Activated CD4-positive, alpha-beta memory T cell treated with anti-CD3 and anti-CD28 coated beads for 36 hours (primary cell): ENCODE data around the gene S100B. TPM values are rescaled to one million over a fixed set of nuclear protein-coding genes. Genes with fewer than 3 reads are reported as not detected.
"Not testable (repeated sequence)": the region's sequence is repeated elsewhere in the genome, so short reads cannot be mapped to it uniquely, and the experiment has no call there.

ENCODE experiments used
- CTCF ChIA-PET: fragments of 350-600 bp; sonication (Branson Sonifier 250); formaldehyde crosslinking; loops from one replicate; lab custom pipeline; 2021; ENCODE audit warnings: antibody characterized with exemption, inconsistent platforms; lab: Charles Lee
- POLR2A ChIA-PET: fragments of 350-600 bp; sonication (Branson Sonifier 250); formaldehyde crosslinking; loops from one replicate; lab custom pipeline; 2021; ENCODE audit warnings: antibody characterized with exemption; lab: Charles Lee
- DNase-seq: peaks from one replicate; pipeline ENCODE4 v3.0.0-alpha.2; 2020
- H3K27ac Mint-ChIP-seq: one replicate; pipeline ENCODE4 v1.8.0; 2021; ENCODE audit warnings: mixed read lengths
- H3K27me3 Mint-ChIP-seq: one replicate; pipeline ENCODE4 v1.8.0; 2021; ENCODE audit warnings: mixed read lengths
- H3K36me3 Mint-ChIP-seq: one replicate; pipeline ENCODE4 v1.8.0; 2021; ENCODE audit warnings: mixed read lengths
- H3K4me1 Mint-ChIP-seq: one replicate; pipeline ENCODE4 v1.8.0; 2021; ENCODE audit warnings: low read depth, mixed read lengths
- H3K4me3 Mint-ChIP-seq: one replicate; pipeline ENCODE4 v1.8.0; 2021; ENCODE audit warnings: mild to moderate bottlenecking, mixed read lengths
- H3K9me3 Mint-ChIP-seq: one replicate; pipeline ENCODE4 v1.8.0; 2021; ENCODE audit warnings: mixed read lengths
- intact Hi-C: fragments of 100-400 bp; cut with micrococcal nuclease; formaldehyde crosslinking; loops from one replicate; pipeline ENCODE4 v1.15.1; 2023
- total RNA-seq, 2 experiments: library from RNA; stranded (reverse); gene quantifications; one replicate each; pipeline ENCODE4 v1.2.3, GENCODE V29; 2021

The S100B gene
- total RNA-seq, 2 experiments from 2014 or later, result not detected

GRCh38 chr21:46597896-46598343 is 7.0 kb downstream of the S100B start:
- H3K36me3 Mint-ChIP-seq, result peaks cover 1% of the 10 kb centered on the region
- intact Hi-C loops, result no loop called here
- ChIA-PET CTCF (no interaction called here), POLR2A (no interaction called here)
- no peak overlapping the region for H3K4me3 Mint-ChIP-seq
- DNase-seq, result no peak
- H3K27me3 Mint-ChIP-seq, result no peaks in the 10 kb centered on the region
- H3K4me1 Mint-ChIP-seq, result no peaks in the 10 kb centered on the region
- no peak overlapping the region for H3K27ac Mint-ChIP-seq
- H3K9me3 Mint-ChIP-seq, result peaks cover 15% of the 10 kb centered on the region

DNA sequence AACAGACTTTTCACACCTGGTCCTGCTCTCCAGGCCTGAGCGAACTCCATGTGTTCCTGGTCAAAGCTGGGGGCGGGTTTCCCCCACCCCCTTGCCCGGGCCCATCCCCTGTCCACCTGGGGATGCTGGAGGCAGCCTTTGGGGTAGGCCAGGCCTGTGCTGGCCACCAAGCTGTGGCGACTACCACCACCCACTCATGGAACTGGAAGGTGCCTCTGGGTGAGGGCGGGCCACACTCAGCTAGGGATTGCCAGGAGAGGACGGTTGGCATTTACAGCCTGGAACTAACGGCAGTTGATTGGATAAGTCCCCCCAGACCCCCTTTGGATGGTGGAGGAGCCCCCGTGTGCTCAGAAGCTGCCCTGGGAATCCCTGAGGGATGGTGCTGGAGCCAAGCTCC is 7.9 kb downstream of the S100B start:
- Mint-ChIP-seq H3K4me1 (no peaks in the 10 kb centered on the region), H3K36me3 (peaks cover 2% of the 10 kb centered on the region), H3K9me3 (peaks cover 19% of the 10 kb centered on the region), H3K27me3 (no peaks in the 10 kb centered on the region), H3K27ac (no peak overlapping the region), H3K4me3 (no peak overlapping the region)
- ChIA-PET POLR2A (no interaction called here), CTCF (interaction anchor here (1.0 kb wide), 1 partner anchor 25 kb away, joined by 3 read pairs; no protein-coding TSS in a partner anchor)
- no peak for DNase-seq
- intact Hi-C loops, result no loop called here

GRCh38 chr21:46596201-46596600 is 8.7 kb downstream of the S100B start:
- Mint-ChIP-seq H3K9me3 (peaks cover 27% of the 10 kb centered on the region), H3K4me1 (no peaks in the 10 kb centered on the region), H3K27me3 (no peaks in the 10 kb centered on the region), H3K4me3 (no peak overlapping the region), H3K36me3 (peaks cover 2% of the 10 kb centered on the region), H3K27ac (no peak overlapping the region)
- ChIA-PET POLR2A (no interaction called here), CTCF (interaction anchor here (1.0 kb wide), 1 partner anchor 24 kb away, joined by 3 read pairs; no protein-coding TSS in a partner anchor)
- intact Hi-C loops, result no loop called here
- no peak for DNase-seq

- no peaks in the 10 kb centered on the region for H3K27me3 Mint-ChIP-seq
- H3K4me1 Mint-ChIP-seq, result no peaks in the 10 kb centered on the region
- POLR2A ChIA-PET, result no interaction called here
- peaks cover 2% of the 10 kb centered on the region for H3K36me3 Mint-ChIP-seq
- no peak for DNase-seq
- peaks cover 43% of the 10 kb centered on the region for H3K9me3 Mint-ChIP-seq
- no peak overlapping the region for H3K4me3 Mint-ChIP-seq
- H3K27ac Mint-ChIP-seq, result no peak overlapping the region
- intact Hi-C loops, result no loop called here
- CTCF ChIA-PET, result no interaction called here
These were observed 10.6 kb downstream of the S100B start for GRCh38 chr21:46594276-46594675.

DNA sequence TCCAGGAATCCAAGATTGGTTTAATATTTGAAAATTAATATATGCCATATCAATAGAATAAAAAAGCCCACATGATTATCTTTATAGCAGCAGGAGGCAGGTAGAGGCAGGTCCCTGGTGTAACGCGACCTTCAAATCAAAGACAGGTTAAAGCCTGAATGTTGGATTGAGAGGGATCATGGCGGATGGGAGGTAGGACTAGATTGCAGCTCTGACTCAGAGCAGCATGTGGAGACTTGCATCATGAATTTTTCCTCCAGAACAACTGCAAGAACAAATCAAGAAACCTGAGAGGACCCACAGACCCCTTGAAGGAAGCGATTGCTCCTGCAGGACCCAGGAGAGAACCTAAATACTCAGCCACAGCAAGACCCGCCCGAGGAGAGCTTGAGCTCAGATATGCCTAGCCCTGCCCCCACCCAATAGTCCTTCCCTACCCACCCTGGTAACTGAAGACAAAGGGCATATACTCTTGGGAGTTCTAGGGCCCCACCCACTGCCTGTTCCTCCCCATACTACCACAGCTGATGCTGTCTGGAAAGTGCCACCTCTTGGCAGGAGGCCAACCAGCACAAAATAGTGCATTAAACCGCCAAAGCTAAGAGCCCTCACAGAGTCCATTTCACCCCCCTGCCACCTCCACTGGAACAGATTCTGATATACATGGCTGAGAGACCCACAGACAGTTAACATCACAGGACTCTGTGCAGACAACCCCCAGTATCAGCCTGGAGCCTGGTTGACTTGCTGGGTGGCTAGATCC is 19.5 kb downstream of the S100B start:
- Mint-ChIP-seq H3K4me3 (no peak overlapping the region), H3K9me3 (peaks cover 56% of the 10 kb centered on the region), H3K36me3 (peaks cover 26% of the 10 kb centered on the region), H3K4me1 (peaks cover 3% of the 10 kb centered on the region), H3K27me3 (no peaks in the 10 kb centered on the region), H3K27ac (no peak overlapping the region)
- ChIA-PET CTCF (no interaction called here), POLR2A (no interaction called here)
- no peak for DNase-seq
- intact Hi-C loops, result no loop called here

- no peak overlapping the region for H3K27ac Mint-ChIP-seq
- H3K4me1 Mint-ChIP-seq, result no peaks in the 10 kb centered on the region
- H3K36me3 Mint-ChIP-seq, result peaks cover 47% of the 10 kb centered on the region
- peaks cover 48% of the 10 kb centered on the region for H3K9me3 Mint-ChIP-seq
- H3K4me3 Mint-ChIP-seq, result no peak overlapping the region
- intact Hi-C loops, result no loop called here
- ChIA-PET POLR2A (no interaction called here), CTCF (no interaction called here)
- DNase-seq, result no peak
- H3K27me3 Mint-ChIP-seq, result no peaks in the 10 kb centered on the region
These were observed 23.0 kb downstream of the S100B start for GRCh38 chr21:46581780-46582307.

- peaks cover 47% of the 10 kb centered on the region for H3K36me3 Mint-ChIP-seq
These were observed 25.5 kb downstream of the S100B start for GRCh38 chr21:46579394-46579793.

GRCh38 chr21:46577786-46578185 is 27.1 kb downstream of the S100B start:
- CTCF ChIA-PET, DNase-seq, H3K4me3 Mint-ChIP-seq, H3K27ac Mint-ChIP-seq, intact Hi-C loops, H3K27me3 Mint-ChIP-seq, POLR2A ChIA-PET: not testable (repeated sequence)
- peaks cover 11% of the 10 kb centered on the region for H3K4me1 Mint-ChIP-seq
- H3K36me3 Mint-ChIP-seq, result peaks cover 47% of the 10 kb centered on the region
- H3K9me3 Mint-ChIP-seq, result peaks cover 37% of the 10 kb centered on the region

More at GRCh38 chr21:46579394-46579793, 25.5 kb downstream of the S100B start:
- H3K27ac Mint-ChIP-seq, POLR2A ChIA-PET, CTCF ChIA-PET, H3K4me3 Mint-ChIP-seq, intact Hi-C loops, DNase-seq, H3K27me3 Mint-ChIP-seq: not testable (repeated sequence)
- Mint-ChIP-seq H3K4me1 (peaks cover 11% of the 10 kb centered on the region), H3K9me3 (peaks cover 36% of the 10 kb centered on the region)

DNA sequence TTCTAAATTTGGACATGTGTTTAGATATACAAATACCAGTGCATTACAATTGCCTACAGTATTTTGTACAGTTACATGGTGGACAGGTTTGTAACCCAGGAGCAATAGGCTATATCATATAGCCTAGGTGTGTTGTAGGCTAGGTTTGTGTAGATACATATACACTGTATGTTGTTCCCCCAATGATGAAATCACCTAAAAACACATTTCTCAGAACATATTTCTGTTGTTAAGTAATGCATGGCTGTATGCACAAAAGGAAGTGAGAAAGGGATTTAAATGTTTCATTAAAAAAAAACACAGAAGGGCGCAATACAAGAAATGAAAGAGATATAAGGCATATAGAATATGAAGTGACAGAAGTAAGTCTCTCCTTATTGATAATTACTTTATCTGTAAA is 32.0 kb downstream of the S100B start:
- ChIA-PET CTCF (interaction anchor here (1.1 kb wide), 1 partner anchor 24 kb away, joined by 3 read pairs; no protein-coding TSS in a partner anchor), POLR2A (no interaction called here)
- intact Hi-C loops, result no loop called here
- no peaks in the 10 kb centered on the region for H3K27me3 Mint-ChIP-seq
- H3K9me3 Mint-ChIP-seq, result peaks cover 15% of the 10 kb centered on the region
- DNase-seq, result no peak
- peaks cover 48% of the 10 kb centered on the region for H3K36me3 Mint-ChIP-seq
- H3K4me1 Mint-ChIP-seq, result peaks cover 11% of the 10 kb centered on the region
- H3K4me3 Mint-ChIP-seq, result no peak overlapping the region
- no peak overlapping the region for H3K27ac Mint-ChIP-seq

DNA sequence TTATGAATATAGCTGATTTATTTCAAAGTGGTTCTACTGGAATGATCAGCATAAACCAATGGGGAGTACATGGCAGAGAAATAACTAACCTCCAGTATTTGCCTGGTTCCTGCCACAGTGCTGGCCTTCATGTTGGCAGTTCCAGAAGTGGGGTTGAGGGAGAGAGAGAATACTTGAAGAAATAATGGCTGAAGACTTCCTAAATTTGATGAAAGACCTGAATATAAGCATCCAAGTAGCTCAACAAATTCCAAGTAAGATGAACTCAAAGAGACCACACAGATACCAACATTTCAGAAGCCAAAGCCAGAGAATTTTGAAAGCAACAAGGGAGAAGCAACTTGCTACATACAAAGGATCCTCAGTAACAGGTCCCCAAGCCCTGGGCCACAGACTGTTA is 34.3 kb downstream of the S100B start:
- DNase-seq, result no peak
- ChIA-PET CTCF (no interaction called here), POLR2A (no interaction called here)
- H3K4me3 Mint-ChIP-seq, result no peak overlapping the region
- H3K4me1 Mint-ChIP-seq, result peaks cover 14% of the 10 kb centered on the region
- peaks cover 12% of the 10 kb centered on the region for H3K9me3 Mint-ChIP-seq
- no peak overlapping the region for H3K27ac Mint-ChIP-seq
- no peaks in the 10 kb centered on the region for H3K27me3 Mint-ChIP-seq
- intact Hi-C loops, result no loop called here
- H3K36me3 Mint-ChIP-seq, result peaks cover 61% of the 10 kb centered on the region

GRCh38 chr21:46570119-46570518 is 34.8 kb downstream of the S100B start:
- no peaks in the 10 kb centered on the region for H3K27me3 Mint-ChIP-seq
- H3K9me3 Mint-ChIP-seq, result peaks cover 12% of the 10 kb centered on the region
- peaks cover 65% of the 10 kb centered on the region for H3K36me3 Mint-ChIP-seq
- H3K4me1 Mint-ChIP-seq, result peaks cover 10% of the 10 kb centered on the region
- no peak for DNase-seq
- ChIA-PET POLR2A (no interaction called here), CTCF (no interaction called here)
- no peak overlapping the region for H3K4me3 Mint-ChIP-seq
- intact Hi-C loops, result no loop called here
- no peak overlapping the region for H3K27ac Mint-ChIP-seq

- H3K4me3 Mint-ChIP-seq, result no peak overlapping the region
- ChIA-PET POLR2A (no interaction called here), CTCF (no interaction called here)
- H3K36me3 Mint-ChIP-seq, result peaks cover 68% of the 10 kb centered on the region
- H3K27me3 Mint-ChIP-seq, result no peaks in the 10 kb centered on the region
- peaks cover 12% of the 10 kb centered on the region for H3K9me3 Mint-ChIP-seq
- H3K27ac Mint-ChIP-seq, result no peak overlapping the region
- H3K4me1 Mint-ChIP-seq, result peaks cover 5% of the 10 kb centered on the region
- DNase-seq, result no peak
- intact Hi-C loops, result no loop called here
These were observed 35.8 kb downstream of the S100B start for GRCh38 chr21:46569081-46569480.
